Measurements from ENCODE around the gene VN1R5.
"Not testable (repeated sequence)": the region's sequence is repeated elsewhere in the genome, so short reads cannot be mapped to it uniquely, and the experiment has no call there.

The VN1R5 gene

GRCh38 chr1:247255772-247256171 is at the start of gene VN1R5:
Gene VN1R5 (plus strand): TSS chr1:247256072.
- DNase-seq, result not testable (repeated sequence)

DNA sequence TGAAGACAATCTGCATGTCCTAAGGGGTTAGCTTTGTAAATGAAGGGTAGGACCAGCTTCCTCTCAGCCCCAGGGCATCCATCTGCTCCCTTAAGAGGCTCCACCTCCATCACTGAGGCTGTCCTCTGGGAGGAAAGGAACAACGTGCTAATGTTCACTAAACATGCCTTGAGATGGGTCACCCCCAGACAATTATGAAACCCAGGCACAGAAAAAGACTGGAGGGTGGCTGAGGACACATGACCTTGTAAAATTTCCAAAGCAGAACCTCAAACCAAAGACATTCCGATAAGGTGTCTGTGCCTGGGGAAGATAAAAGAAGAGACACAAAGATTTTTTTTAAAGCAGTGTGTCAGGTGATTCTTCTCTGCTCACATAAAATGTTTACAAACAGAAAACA is 46.5 kb upstream of the VN1R5 start:
- DNase-seq, result no peak

GRCh38 chr1:247210062-247210375 is 45.9 kb upstream of the VN1R5 start:
- DNase-seq, result peak; percentile 37

DNA sequence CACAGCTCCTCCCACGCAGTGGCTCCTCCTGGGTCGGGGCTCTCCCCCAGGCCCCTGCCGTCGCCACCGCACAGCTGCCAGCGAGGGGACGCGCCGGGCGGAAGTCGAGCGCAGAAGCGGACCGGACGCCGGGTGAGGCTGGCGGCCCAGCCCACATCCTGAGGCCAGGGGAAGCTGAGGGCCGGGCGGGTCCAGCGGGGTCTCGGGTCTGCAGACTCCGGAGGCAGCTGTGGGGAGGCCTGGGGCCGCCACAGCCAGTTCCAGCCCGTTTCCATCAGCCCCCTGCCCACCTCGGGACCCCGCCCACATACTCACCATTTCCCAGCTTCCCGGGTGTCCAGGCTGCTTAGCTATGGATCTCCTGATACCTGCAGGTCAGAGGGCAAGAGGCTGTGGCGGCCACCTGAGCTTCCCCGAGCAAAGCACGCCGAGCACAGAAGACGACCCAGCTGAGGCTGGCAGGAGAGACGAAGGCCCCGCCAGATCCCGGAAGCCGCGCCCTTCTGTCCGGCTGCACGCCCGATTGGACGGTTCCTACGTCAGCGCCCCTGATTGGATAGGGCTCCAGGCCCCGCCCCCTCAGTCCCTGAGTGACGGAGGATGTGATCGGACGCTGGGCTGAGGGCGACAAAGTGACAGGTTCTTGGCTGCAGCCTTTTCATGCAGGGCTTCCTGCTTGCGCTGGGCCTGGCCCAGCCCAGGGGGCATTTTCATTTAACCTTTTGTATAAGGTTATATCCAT is 45.3 kb upstream of the VN1R5 start:
- peak; percentile 96 for DNase-seq

DNA sequence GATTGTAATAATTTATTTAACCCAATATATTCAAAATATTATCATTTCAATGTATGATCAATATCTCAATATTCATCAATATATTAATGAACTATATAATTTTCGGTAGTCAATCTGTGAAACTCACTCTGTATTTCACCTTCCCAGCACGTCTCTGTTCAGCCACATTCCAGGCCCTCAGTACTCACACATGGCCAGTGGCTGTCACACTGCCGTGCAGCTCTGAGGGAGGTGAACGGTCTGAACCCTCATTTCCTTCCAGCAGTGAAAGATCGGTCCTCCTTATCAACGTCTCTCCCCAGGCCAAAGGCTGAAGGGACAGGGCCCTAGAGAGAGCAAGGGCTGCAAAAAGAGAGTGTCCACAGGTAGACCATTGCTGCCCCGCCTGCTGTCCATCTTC is 44.5 kb upstream of the VN1R5 start:
- DNase-seq, result no peak

DNA sequence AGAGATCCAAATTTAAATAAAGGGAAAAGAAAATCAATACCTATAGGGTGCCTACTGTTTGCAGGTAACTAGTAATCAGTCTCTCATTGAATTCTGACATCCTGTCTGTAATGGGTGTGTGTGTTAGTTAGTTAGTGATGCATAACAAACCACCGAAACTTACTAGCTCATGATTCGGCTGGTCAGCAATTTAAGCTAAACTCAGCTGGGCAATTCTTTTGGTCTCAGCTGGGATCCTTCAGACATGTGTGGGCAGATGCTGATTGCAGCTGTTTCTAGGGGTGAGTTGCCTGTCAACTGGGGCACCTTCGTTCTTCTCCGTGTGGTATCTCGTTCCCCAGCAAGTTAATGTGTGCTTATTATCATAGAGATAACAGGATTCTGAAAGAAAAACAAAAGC is 43.9 kb upstream of the VN1R5 start:
- DNase-seq, result no peak

DNA sequence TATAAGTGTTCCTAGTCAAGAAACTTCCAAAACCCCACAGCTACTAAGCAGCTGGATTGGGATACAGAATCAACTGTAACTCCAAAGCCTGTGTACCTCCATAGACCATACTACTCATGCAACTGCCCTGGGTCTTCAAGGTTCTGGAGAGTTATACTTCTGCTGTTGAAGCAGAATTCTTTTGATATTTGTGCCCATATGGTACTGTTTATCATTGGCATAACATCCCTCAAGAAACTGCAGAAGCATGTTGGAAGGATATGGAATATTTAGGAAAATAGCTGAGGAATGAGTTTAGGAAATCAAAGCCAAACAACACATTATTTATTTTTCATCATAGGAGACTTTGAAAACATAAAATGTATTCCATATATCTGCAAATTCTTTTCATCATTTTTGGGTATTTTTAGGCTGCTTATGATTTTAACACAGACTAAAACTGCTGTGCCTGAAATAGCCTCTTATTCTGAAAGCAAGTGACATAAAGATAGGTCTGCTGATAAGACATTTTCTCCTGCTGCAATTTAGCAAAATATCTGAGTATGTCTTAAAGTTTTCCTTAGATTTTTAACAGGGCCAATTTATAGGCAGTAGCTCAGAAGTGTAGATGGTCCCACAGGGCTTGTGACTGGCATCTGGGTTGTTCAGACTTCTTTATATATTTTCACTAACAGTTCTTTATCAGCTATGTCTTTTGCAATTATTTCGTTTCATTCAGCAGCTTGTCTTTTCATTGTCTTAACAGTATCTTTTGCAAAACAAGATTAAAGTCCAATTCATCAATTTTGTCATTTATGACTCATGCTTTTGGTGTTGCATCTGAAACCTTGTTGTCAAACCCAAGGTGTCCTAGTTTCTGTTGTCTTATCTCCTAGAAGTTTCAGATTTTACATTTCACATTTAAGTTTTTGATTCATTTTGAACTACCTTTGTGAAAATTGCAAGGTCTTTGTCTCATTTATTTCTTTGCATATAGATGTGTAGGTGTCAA is 43.0 kb upstream of the VN1R5 start:
- DNase-seq, result peak; percentile 5

GRCh38 chr1:247216261-247216660 is 39.6 kb upstream of the VN1R5 start:
- no peak for DNase-seq

GRCh38 chr1:247218121-247218651 is 37.7 kb upstream of the VN1R5 start:
- peak; percentile 90 for DNase-seq

GRCh38 chr1:247220280-247220679 is 35.6 kb upstream of the VN1R5 start:
- not testable (repeated sequence) for DNase-seq

- no peak for DNase-seq
Measured at GRCh38 chr1:247222840-247223239, 33.0 kb upstream of the VN1R5 start.

DNA sequence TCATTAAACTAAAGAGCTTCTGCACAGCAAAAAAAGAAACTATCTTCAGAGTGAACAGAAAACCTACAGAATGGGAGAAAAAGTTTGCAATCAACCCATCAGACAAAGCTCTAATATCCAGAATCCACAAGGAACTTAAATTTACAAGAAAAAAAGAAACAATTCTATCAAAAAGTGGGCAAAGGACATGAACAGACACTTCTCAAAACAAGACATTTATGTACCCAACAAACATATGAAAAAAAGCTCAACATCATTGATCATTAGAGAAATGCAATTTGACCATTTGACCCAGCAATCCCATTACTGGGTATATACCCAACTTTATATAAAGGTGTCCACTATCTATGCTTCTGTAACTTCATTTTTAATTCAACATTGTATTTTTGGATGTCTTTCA is 31.1 kb upstream of the VN1R5 start:
- no peak for DNase-seq

- peak; percentile 71 for DNase-seq
Measured at GRCh38 chr1:247228133-247228532, 27.7 kb upstream of the VN1R5 start.

DNA sequence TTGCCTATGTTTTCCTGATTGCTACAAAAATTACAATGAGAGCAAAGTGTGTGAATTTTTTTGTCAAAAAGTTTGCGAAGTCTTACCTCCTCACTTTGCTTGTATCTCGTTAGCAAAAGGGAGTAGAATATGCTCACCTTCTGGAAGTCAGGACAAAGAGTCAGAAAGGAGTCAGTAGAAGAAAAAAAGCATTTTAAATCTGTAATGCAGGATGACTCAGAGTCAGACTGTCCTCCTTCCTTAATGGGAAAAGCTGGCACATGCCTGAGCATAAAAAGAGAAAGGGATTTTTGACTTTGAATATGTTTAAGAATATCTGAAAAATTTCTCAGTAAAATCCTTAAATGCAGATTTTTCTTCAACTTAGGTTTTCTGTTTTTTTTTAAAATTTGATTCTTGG is 14.2 kb upstream of the VN1R5 start:
- DNase-seq, result no peak

- DNase-seq, result no peak
Measured at GRCh38 chr1:247243524-247244137, 12.2 kb upstream of the VN1R5 start.

DNA sequence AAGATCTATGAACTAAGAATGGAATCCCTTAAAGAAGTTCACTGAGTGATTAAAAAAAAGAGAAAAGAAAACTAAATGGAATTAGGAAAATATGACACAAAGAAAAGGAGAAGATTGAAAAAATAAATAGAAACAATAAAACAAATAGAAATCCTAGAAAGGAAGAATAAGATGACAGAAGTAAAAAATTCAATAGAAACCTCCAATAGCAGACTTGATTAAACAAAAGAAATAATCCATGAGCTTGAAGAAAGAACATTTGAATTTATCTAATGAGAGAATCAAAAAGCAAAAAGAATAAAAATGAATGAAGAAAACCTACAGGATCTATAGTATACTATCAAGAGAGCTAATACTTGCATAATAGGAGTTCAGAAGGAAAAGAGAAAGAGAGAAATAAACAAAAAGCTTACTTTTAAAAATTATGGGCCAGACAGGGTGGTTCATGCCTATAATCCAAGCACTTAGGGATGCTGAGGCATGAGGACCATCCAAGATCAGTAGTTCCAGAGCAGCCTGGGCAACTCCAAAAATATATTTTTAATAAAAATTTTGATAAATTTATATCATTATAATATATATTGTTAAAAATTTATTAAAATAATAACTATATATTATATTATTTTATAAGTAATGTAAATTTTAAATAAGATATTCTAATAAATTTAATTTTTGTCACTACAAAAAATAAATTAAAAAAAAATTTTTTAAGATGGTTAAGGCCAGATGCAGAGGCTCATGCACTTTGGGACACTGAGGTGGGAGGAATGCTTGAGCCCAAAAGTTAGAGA is 9.4 kb upstream of the VN1R5 start:
- DNase-seq, result no peak

DNA sequence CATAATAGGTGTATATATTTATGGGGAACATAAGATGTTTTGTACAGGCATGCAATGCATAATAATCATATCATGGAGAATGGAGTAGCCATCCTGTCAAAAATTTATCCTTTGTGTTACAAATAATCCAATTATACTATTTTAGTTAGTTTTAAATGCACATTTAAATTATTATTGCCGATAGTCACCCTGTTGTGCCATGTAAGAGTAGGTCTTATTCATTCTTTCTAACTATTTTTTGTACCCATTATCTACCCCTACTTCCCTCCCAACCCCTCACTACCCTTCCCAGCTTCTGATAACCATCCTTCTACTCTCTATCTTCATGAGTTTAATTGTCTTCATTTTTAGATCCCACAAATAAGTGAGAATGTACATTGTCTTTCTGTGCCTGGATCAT is 8.3 kb upstream of the VN1R5 start:
- DNase-seq, result no peak

GRCh38 chr1:247266053-247266452 is 10.2 kb downstream of the VN1R5 start:
- no peak for DNase-seq

DNA sequence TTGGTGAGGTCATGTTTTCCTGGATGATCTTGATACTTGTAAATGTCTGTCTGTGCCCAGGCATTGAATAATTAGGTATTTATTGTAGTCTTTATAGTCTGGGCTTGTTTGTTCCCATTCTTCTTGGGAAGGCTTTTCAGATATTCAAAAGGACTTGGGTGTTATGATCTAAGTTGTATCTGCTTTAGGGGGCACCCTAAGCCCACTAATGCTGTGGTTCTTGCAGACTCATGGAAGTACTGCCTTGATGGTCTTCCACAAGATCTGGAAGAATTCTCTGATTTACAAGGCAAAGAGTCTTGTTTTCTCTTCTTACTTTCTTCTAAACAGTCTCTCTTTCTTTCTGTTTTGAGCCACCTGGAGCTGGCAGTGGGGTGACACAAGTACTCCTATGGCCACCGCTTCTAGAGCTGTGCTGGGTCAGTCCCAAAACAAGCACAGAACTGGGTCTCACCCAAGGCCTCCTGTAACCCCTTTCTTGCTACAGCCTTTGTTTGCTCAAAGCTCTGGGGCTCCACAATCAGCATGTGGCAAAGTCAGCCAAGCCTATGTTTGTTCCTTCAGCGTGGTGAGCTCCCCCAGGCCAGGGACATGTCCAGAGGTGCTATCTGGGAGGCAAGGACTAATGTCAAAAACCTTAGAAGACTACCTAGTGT is 12.6 kb downstream of the VN1R5 start:
- no peak for DNase-seq

- DNase-seq, result no peak
Measured at GRCh38 chr1:247269133-247269532, 13.3 kb downstream of the VN1R5 start.

DNA sequence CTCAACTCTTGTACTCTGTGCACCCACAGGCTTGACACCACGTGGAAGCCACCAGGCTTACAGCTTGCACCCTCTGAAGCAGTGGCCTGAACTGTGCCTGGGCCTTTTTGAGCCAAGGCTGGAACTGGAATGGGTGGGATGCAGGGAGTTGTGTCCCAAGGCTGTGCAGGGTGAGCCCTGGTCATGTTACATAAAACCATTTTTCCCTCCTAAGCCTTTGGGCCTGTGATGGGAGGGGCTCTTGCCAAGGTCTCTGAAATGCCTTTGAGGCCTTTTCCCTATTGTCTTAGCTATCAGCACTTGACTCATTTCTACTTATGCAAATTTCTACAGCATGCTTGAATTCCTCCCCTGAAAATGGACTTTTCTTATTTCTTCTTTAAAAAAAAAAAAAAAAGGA is 14.1 kb downstream of the VN1R5 start:
- DNase-seq, result no peak

DNA sequence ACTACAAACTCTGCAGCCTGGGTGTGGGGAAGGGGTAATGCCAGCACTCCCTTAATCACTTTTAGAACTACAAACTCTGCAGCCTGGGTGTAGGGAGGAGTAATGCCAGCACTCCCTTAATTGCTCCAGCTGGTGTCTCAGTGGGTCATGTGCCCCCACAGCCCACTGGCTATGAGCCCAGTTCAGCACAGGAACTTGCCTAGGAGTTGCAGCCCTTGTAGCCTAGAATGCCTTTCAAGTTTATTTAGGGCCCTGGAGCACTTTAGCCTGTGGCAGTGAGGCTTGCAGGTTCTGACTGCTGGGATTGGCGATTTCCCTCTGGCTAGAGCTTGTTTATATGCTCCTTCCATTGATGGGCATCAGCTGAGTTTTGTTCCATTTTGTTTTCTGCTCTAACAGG is 17.1 kb downstream of the VN1R5 start:
- no peak for DNase-seq
